Brain pericyte (primary cell): ENCODE measurements around the gene MCM5.
"Not testable (repeated sequence)": the region's sequence is repeated elsewhere in the genome, so short reads cannot be mapped to it uniquely, and the experiment has no call there.

Source experiments
- DNase-seq: peaks from one replicate; pipeline ENCODE4 v3.0.0-alpha.2; 2012; ENCODE audit warnings: low read depth, low spot score

MCM5 gene

DNA sequence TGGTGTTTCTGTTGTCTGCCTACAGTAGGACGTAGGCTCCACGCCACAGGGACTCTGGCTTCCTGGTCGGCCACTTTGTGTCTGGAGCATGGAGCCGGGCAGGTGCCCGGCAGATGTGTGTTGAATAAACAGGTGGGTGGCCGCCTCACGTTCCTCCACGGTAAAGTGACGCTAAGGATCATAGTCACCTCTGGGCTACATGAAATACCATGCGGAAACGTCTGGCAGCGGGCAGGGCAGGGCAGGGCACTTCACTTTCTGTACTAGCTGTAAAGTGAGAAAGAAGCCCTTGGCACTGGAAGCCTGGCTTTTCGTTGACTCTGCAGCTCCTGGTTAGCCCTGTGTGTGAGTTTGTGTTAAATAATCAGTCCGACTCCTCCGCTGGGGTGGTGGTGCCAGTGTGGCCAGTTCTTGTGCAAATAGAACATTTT is 52.4 kb downstream of the MCM5 start:
- no peak for DNase-seq

DNA sequence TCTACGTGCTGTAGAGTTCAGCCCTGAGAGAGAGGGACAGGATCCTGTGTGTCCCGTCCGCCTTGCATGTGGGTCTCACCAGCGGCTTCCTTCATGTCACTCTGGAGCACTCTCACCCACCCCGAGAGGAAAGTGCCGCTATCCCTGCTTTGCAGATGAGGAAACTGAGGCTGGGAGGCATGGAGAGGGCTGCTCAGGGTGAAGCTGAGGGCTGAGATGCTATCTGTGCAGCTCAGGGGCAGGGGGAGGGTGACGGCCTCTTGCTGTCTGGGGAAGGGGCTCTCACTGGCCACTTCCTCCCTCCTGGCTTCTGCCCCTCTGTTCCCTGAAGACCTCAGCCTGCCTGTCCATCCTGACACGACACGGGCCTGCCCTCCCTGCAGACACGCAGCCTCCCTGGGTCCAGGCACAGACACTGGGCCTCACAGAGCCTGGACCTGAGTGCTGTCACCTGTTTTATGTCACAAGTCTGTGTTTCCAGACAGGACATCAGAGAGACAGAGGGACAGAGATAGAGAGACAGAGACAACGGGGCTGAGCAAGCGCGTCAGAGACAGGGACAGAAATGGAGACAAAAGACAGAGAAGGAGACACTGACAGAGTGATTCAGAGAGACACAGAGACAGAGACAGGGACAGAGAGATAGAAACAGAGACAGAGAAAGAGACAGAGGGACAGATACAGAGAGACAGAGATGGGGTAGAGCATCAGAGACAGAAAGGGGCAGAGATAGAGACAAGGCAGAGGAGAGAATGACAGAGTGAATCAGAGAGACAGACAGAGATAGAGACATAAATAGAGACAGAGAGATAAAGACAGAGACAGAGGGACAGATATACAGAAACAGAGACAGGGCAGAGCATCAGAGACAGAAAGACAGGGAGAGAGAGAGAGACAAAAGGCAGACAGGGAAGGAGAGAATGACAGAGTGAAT is 53.1 kb downstream of the MCM5 start:
- DNase-seq, result no peak

DNA sequence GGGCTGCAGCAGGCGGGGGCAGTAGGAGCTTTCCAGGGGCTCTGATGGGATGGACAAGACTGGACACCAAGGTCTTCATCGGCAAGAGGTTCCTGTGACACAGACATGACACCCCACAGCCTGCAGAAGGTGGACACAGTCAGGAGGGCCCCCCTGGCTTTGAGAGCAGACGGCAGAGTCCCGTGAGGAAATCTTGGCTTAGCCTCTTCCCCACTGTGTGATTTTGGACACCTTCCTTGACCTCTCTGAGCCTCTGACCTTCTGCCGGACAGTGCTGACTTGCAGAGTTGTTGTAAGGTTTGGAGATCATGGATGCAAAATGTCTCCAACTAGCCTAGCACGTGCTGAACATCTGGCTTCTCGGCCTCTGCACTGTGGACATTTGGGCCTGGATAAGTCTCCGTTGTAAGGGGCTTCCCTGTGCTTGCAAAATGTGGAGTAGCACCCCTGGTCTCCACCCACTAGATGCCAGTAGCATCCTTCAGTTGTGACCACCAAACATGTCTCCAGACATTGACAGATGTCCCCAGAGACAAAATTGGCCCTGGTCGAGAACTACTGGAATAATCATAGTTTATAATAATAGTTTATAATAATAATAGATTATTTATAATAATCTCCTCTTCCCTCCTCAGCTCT is 54.6 kb downstream of the MCM5 start:
- DNase-seq, result no peak

DNA sequence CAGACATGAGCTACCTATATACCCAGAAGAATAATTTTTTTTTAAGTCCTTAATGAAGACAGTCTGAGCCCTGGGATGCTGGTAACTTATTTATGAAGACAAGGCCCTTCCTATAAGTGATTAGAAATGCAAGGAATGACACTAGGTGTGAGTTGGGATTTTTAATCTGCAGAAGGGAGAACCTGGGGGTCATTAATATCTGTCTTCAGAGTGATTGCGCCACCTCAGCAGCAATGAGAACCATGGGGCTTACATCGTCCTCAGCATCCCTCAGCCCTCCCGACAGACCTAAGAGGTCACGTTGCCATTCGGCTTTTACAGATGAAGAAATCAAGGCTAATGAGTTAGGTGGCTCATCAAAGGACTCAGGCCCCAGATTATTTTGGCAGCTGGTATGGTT is 55.6 kb downstream of the MCM5 start:
- DNase-seq, result no peak

DNA sequence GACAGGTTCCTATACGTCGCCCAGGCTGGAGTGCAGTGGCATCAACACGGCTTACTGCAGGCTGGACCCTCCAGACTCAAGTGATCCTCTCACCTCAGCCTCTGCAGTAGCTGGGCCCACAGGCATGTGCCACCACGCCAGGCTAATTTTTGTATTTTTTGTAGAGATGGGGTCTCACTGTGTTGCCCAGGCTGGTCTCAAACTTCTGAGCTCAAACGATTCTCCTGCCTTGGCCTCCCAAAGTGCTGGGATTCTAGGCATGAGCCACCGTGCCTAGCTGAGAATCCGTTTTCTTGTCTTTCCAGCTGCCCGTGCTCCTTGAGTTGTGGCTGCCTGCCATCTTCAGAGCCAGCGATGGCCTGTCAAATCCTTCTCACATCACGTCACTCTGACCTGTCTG is 56.8 kb downstream of the MCM5 start:
- DNase-seq, result no peak

DNA sequence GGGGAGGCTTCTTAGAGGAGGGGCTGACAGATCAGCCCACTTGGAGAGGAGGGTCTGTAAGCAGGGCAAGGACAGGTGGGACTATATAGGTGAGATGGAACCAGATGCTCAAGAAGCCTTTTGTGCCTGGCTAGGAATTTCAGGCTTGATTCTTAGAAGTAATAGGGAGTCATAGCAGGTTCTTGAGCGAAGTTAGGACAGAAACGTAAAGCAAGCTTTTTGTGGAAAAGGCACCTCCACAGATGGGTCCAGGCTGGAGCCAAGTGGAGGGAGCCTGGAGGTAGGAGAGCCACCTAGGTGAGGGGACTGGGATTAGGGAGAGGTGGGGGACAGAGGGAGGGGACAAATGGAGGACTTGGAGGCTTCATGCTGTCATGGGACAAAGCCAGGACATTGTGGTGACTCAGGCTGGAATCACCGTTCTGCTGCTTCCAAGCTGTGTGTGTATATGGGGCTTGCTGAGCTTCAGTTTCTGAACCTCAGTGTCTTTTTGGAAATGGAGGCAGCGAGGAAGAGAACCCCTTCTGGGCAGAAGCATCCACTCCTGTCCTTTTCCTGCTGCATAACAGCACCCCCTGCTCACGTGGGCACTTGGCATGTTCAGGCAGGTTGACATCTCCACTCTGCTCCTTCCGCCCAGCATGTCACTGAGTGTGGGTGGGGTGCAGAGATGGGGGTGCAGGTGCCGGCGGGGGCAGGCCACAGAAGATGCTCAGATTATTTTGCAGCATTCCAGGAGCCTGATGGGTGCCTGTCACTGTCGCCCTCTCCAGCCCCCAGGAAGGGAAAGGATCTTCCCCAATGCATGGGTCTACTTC is 58.0 kb downstream of the MCM5 start:
- DNase-seq, result no peak

DNA sequence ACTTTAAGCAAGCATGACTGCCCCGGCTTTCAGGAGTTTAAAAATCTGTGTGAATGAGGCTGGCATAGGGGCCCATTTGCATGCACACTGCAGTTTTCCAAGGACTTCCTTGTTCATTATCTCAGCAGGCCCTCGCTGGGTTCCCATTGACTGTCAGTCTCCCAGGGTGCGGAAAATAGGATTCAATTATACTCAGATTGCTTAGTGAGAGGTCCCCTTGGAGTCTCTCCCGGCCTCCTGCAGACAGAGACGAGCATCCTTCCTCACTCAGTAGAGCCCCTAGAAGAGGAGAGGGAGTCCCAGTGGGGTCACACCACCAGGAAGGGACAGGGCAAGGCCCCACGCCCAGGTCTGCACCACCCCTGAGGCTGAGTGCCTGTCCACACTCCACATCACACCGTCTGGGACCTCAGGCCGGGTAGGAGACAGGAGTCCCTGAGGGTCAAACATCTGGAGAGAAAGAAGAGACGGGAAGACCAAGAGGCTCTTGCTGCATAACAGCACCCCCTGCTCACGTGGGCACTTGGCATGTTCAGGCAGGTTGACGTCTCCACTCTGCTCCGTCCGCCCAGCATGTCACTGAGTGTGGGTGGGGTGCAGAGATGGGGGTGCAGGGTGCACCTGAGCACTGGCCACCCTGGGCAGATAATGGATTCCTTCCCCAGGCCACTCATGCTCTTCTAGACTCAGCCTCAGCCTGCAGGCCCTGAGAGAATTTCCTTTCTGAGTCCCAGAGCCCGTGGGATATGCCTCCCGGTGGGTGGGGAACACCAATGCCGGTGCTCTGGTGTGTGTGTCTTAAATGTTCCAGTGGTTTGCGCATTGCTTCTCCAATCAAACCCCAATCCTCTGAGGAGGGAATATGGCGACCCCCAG is 58.8 kb downstream of the MCM5 start:
- no peak for DNase-seq

DNA sequence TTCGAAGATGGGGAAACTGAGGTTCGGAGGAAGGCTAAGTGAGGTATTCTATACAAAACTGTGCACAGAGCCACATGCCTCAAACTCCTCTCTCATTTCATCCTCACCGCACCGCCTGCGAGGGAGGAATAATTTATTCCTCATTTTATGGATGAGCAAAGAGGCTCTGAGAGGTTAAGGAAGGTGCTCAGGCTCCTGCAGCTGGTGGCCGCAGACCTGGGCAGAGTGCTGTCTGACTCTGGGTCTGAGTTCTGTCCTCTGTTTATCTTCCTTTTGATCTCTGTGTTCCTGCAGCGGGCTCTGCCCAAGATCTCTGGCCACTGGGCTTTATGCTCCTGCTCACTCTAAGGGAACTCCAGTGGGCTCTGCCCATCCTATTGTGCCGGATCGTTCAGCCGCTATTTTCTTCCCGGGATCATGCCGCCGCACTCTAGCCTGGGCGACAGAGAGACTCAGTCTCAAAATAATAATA is 59.5 kb downstream of the MCM5 start:
- DNase-seq, result no peak

DNA sequence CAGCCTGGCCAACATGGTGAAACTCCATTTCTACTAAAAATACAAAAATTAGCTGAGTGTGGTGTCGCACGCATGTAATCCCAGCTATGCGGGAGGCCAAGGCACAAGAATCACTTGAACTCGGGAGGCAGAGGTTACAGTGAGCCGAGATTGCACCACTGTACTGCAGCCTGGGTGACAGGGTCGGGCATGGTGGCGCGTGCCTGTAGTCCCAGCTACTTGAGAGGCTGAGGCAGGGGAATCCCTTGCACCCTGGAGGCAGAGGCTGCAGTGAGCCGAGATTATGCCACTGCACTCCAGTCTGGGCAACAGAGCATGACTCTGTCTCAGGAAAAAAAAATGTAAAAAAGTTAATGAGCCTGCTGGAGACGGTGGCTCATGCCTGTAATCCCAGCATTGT is 60.0 kb downstream of the MCM5 start:
- not testable (repeated sequence) for DNase-seq

DNA sequence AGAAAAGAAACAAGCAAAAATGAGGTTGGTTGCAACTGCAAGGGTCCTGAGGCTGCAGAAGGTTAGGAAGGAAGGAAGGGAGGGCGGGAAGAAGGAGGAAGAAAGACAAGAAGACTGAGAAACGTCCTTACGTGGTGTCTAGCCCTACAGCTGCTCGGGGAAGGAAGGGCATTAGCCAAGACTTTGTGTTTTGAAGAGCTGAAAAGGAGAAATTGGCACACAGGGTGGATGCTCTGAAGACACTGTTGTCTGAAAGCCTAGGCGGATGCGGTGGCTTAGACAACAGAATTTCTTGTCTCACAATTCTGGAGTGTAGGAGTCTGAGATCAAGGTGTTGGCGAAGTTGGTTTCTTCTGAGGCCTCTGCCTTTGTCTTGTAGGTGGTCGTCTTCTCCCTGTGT is 60.7 kb downstream of the MCM5 start:
- DNase-seq, result no peak

DNA sequence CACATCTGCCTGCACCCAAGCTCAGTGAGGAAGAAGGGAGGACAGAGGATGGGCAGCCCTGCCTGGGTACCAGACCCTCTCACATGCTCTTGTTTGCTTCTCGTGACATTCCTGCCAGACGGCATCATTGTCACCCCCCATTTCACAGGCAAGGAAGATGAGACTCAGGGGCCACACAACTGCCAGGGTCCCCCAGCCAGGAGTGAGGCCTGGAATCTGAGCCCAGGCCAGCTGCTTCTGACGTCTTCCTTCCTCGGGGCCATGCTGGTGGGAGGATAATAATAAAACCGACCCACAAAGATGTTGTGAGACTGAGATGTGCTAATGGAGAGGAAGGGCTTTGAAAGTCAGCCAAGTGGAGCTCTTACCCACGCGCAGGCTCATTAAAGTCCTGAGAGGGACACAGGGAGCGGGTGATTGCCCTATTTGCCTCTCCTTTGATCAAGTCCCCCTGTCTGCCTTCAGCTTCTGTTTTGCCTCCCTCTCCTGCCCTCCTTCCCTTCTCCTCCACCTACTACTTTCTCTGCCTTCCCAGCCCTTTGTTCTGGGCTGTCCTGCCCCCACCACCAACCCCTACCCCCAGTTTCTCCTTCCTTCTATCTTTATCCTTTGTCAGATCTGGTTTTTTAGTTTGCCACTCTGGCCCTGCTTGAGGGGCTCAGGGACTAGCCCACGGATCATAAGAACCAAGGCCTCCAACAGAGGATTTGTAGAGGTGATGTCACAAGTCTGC is 62.7 kb downstream of the MCM5 start:
- no peak for DNase-seq

DNA sequence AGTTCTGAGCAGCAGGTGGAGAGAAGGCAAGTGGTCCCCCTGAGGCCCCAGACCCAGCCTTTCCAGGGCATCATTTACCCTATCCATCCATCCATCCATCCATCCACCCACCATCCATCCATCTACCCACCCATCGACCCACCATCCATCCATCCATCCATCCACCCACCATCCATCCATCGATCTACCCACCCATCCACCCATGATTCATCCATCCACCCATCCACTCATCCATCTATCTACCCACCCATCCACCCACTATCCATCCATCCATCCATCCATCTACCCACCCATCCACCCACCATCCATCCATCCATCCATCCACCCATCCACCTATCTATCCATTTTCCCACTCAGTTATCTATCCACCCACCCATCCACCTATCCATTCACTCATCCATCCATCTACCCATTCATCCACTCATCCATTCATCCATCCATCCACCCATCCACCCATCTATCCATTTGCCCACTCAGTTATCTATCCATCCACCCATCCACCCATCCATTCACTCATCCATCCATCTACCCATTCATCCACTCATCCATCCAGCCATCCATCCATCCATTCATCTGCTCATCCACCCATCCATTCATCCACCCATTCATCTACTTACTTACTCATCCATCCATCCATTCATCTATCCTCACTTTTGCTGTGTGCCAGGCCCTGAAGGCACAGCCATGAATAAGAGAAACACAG is 63.4 kb downstream of the MCM5 start:
- no peak for DNase-seq

DNA sequence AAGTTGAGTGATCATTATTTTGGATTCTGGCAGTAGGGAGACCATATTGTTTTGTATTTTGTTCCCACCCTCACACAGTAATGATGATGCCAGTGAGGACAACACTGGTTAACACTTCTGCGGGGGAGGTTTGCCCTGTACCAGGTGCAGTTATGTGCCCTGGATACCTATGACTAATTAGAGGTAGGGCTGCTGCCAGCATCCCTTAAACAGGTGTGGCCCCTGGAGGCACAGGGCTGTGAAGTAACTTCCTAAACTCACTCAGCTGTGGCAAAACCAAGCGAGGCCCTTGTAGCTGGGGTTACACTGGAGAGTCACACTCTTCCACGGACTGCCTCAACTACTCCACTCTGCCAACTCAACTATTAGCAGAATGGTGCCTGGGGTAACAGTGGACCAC is 64.5 kb downstream of the MCM5 start:
- DNase-seq, result no peak

DNA sequence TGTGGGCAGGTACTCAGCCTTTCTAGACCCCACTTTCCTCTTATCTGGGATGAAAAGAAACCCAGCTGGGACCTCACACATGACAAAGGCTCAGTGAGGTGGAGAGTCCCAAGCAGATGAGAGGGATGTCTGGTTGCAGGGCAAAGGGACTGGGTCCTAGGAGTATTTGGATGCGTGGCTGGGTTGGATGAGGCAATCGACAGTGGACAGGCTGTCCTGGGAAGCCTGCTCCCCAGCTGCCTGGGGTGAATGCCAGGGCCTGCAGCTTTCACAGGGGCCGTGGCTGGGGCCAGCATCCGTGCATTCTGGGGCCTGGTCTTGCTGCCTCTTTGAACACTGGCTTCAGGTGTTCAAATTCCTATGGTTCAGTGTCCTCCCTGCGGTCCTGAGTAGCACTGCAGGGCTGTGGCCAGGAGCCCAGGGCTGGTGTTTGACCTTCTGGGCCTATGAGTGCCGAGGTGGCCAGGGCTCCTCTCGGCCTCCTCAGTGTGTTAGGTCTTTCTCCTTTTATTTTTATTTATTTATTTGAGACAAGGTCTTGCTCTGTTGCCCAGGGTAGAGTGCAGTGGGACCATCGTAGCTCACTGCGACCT is 65.3 kb downstream of the MCM5 start:
- no peak for DNase-seq

DNA sequence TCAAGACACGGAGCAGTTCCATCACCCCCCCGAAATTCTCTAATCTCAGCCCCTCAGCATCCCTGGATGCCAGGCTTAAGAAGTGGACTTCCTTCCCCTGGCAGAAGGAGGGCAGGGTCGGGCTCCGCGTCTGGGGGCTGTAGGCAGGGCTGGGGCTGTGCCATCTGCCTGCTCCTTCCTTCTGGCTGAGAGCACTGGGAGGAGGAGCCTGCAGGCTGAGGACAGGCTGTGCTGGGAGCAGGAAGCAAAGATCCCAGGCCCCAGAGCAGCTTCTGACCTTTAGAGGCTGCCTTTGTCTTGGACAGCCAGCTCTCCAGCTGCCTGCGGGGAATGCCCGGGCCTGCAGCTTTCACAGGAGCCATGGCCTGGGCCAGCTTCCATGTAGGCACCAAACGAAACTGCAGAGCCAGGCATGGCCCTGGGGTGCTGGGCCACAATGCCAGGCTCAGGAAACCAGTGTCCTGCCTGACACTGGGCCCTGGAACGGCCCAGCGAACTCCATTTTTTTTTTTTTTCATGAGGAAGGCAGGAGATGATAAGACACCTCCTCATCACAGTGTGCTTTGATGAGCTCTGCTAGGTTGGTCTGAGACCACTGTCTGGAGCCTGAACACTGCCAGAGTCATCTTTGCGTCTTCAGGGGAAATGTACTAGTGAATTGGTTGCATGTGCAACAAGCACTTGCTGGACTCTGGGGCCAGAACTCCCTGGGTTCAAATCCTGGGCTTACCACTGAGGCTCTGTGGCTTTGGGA is 67.9 kb downstream of the MCM5 start:
- no peak for DNase-seq

DNA sequence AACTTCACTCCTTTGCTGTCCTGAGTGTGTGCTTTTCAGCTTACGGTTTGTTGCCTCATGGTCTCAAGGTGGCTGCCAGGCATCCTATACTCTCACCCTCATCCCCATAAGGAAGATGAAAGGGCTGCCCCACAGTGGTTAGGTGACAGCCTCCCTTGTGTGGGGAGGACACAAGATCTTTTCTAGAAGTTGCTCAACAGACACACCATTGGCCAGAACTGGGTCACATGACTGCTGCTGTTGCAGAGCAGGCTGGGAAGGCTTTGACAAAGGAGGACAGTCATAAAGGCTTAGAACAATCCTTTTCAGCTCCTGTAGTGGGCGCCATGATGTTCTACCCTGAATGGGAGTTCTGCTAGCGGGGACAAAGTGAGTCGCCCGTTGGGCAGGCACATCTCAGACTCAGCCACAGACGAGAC is 71.0 kb downstream of the MCM5 start:
- DNase-seq, result no peak

DNA sequence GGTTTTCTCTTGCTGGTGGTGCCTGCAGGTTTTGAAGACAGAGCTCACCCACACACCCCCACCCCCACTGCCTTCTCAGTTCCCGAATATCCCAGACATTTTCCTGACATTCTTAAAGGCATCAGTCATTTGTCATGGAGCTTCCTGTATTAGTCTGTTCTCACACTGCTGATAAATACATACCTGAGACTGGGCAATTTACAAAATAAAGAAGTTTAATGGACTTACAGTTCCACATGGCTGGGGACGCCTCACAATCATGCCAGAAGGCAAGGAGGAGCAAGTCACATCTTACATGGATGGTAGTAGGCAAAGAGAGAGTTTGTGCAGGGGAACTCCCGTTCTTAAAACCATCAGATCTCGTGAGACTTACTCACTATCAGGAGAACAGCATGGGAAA is 71.6 kb downstream of the MCM5 start:
- DNase-seq, result not testable (repeated sequence)

DNA sequence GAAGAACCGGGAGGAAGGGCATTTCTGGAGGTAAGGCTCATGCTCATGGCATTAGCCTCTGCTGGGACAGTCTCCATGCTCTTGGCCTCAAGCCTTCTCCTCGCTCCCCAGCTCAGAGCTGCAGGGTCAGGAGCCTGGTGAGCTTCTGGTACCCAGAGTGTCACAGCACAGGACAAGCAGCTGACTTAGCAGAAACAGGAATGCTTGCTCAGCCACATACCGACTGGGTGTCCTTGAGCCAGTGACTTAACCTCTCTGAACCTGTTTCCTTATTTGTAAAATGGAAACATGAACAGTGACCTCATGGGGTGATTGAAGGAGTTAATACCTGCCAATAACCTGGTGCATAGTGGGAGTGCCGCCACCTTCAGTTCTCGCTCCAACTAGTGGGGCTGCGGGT is 72.5 kb downstream of the MCM5 start:
- no peak for DNase-seq

DNA sequence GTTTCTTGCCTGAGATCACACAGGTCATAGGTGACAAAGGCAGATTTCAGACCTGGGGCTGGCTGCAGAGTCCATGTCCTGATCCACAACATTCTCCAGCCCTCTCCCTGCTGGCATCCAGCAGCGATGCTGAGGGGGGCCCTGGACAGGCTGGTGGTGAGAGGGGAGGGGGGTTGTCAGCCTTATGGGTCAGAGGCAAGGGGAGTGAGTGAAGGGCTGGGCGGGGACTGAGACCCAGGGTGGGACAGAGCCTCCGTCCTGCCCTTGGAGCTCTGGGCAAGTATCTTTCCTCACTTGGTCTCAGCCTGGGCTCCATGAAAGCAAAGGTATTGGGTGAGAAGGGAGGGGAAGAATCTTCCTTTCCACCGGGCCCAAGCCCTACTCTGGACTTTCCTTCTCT is 74.0 kb downstream of the MCM5 start:
- DNase-seq, result no peak
